Upper lobe of left lung (tissue), 4 donors: Measurements from ENCODE around the gene INSRR.

Experiments
- CTCF ChIP-seq, 6 experiments: fragments of 450-650 bp in 4 of 6; fragments of 200-600 bp in 2 of 6; sonication (generic) in 2 of 6; IDR thresholded peaks; one replicate each; pipeline ENCODE4 v1.5.1; 2016 to 2019; ENCODE audit warnings: antibody characterized with exemption in 6 of 6
- EP300 ChIP-seq, 4 donors: sonication (generic); formaldehyde crosslinking; IDR thresholded peaks; one replicate each; pipeline ENCODE4 v1.5.1; 2017; ENCODE audit warnings: antibody characterized with exemption in 4 of 4, control low read depth in 2 of 4
- POLR2A ChIP-seq, 4 donors: fragments of 450-650 bp; IDR thresholded peaks; one replicate each; pipeline ENCODE4 v1.5.1; 2016 to 2017; ENCODE audit warnings: antibody characterized with exemption in 4 of 4, mild to moderate bottlenecking in 2 of 4
- POLR2AphosphoS5 ChIP-seq, 2 donors: sonication (generic); formaldehyde crosslinking; IDR thresholded peaks; one replicate each; pipeline ENCODE4 v1.5.1; 2017; ENCODE audit warnings: antibody characterized with exemption in 2 of 2

- TF ChIP-seq CTCF (IDR thresholded peaks at IDR 0.05) (no peak), POLR2AphosphoS5 (IDR thresholded peaks at IDR 0.05) (no peak), POLR2A (IDR thresholded peaks at IDR 0.05) (no peak), EP300 (IDR thresholded peaks at IDR 0.05) (no peak)
Measured at GRCh38 chr1:156795374-156795733, 63.6 kb downstream of the INSRR start.
